ENCODE results near the gene H2AZ2. TPM values are rescaled to one million over a fixed set of nuclear protein-coding genes. Genes with fewer than 3 reads are reported as not detected.

The H2AZ2 gene
- total RNA-seq, 1 donor from 2014 or later, result 188 TPM

Other genes with a start within 250 kb of the H2AZ2 start
- gene OGDH, start 241.5 kb downstream of the H2AZ2 start, total RNA-seq, result 99.5 and 102 TPM in 2 replicates
- 130 and 133 TPM in 2 replicates for gene ZMIZ2, start 99.2 kb downstream of the H2AZ2 start, total RNA-seq
- 2,368 and 2,448 TPM in 2 replicates for gene PPIA, start 51.4 kb downstream of the H2AZ2 start, total RNA-seq
- gene PURB, start 37.4 kb upstream of the H2AZ2 start, total RNA-seq, result 41.4 and 41.5 TPM in 2 replicates
- gene MYO1G, start 130.9 kb upstream of the H2AZ2 start, total RNA-seq, result 283 and 290 TPM in 2 replicates
- 59.2 and 63.1 TPM in 2 replicates for gene CCM2, start 152.1 kb upstream of the H2AZ2 start, total RNA-seq
- 0.09 and 0.31 TPM in 2 replicates for gene NACAD, start 240.9 kb upstream of the H2AZ2 start, total RNA-seq